ENCODE data around the gene SP140L.
A peak's percentile ranks its signal among the peaks of the same experiment; 100 is the strongest.
"Not testable (repeated sequence)": the region's sequence is repeated elsewhere in the genome, so short reads cannot be mapped to it uniquely, and the experiment has no call there.

The SP140L gene

GRCh38 chr2:230384986-230385385, 58.0 kb downstream of the SP140L start:
- H3K27me3 ChIP-seq, result no peaks in the 10 kb centered on the region
- no peak overlapping the region for H3K4me3 ChIP-seq
- H3K27ac ChIP-seq, result no peak overlapping the region
- peaks cover 54 to 89% (median 74%) of the 10 kb centered on the region in 11 experiments for H3K36me3 ChIP-seq
- no peak overlapping the region for H3K4me2 ChIP-seq
- no peak overlapping the region for H3K9ac ChIP-seq
- no peak for TF ChIP-seq Cebpa-rat (IDR thresholded peaks at IDR 0.05)
- no peaks in the 10 kb centered on the region for H4K20me1 ChIP-seq
- H3K4me1 ChIP-seq, result no peaks in the 10 kb centered on the region
- H3K9me3 ChIP-seq (replicated peaks in 1 of 11), result peaks cover 0 to under 1% (median 0%) of the 10 kb centered on the region in 11 experiments; a peak in 1 of 22 replicates

- Histone ChIP-seq H4K20me1 (no peaks in the 10 kb centered on the region), H3K27ac (no peak overlapping the region), H3K9me3 (replicated peaks in 1 of 11) (peaks cover 10 to 31% (median 22%) of the 10 kb centered on the region in 11 experiments; a peak in 20 of 22 replicates), H3K27me3 (no peaks in the 10 kb centered on the region), H3K4me1 (no peaks in the 10 kb centered on the region), H3K4me3 (no peak overlapping the region), H3K9ac (no peak overlapping the region), H3K36me3 (peaks cover 71 to 100% (median 86%) of the 10 kb centered on the region in 11 experiments), H3K4me2 (no peak overlapping the region)
- TF ChIP-seq Cebpa-rat (IDR thresholded peaks at IDR 0.05), result no peak
These were observed 67.3 kb downstream of the SP140L start for GRCh38 chr2:230394301-230394700.

GRCh38 chr2:230398698-230399097, 71.7 kb downstream of the SP140L start:
- H3K9ac ChIP-seq, H4K20me1 ChIP-seq, H3K27me3 ChIP-seq, H3K4me2 ChIP-seq, H3K4me1 ChIP-seq, H3K27ac ChIP-seq, H3K4me3 ChIP-seq: not testable (repeated sequence)
- Histone ChIP-seq H3K9me3 (replicated peaks in 1 of 11) (peaks cover 10 to 26% (median 16%) of the 10 kb centered on the region in 11 experiments; a peak in 20 of 22 replicates), H3K36me3 (peaks cover 49 to 91% (median 68%) of the 10 kb centered on the region in 11 experiments)

GRCh38 chr2:230400041-230400440, 73.0 kb downstream of the SP140L start:
- H3K27ac ChIP-seq, result no peak overlapping the region
- peaks cover 40 to 91% (median 67%) of the 10 kb centered on the region in 11 experiments for H3K36me3 ChIP-seq
- no peak overlapping the region for H3K9ac ChIP-seq
- H3K4me3 ChIP-seq, result no peak overlapping the region
- no peak for TF ChIP-seq Cebpa-rat (IDR thresholded peaks at IDR 0.05)
- no peaks in the 10 kb centered on the region for H3K27me3 ChIP-seq
- peaks cover 0 to 7% (median 0%) of the 10 kb centered on the region in 10 experiments; a peak in 3 of 20 replicates for H3K4me1 ChIP-seq
- no peaks in the 10 kb centered on the region for H4K20me1 ChIP-seq
- H3K4me2 ChIP-seq, result no peak overlapping the region
- H3K9me3 ChIP-seq (replicated peaks in 1 of 11), result peaks cover 10 to 15% (median 13%) of the 10 kb centered on the region in 11 experiments; a peak in 20 of 22 replicates

- no peaks in the 10 kb centered on the region for H4K20me1 ChIP-seq
- H3K27me3 ChIP-seq, result no peaks in the 10 kb centered on the region
- H3K4me2 ChIP-seq, result no peak overlapping the region
- peaks cover 0 to 7% (median 0%) of the 10 kb centered on the region in 10 experiments; a peak in 3 of 20 replicates for H3K4me1 ChIP-seq
- no peak overlapping the region for H3K27ac ChIP-seq
- peaks cover 36 to 91% (median 67%) of the 10 kb centered on the region in 11 experiments for H3K36me3 ChIP-seq
- H3K4me3 ChIP-seq, result no peak overlapping the region
- TF ChIP-seq Cebpa-rat (IDR thresholded peaks at IDR 0.05), result no peak
- peaks cover 6 to 11% (median 10%) of the 10 kb centered on the region in 11 experiments; a peak in 20 of 22 replicates for H3K9me3 ChIP-seq (replicated peaks in 1 of 11)
- no peak overlapping the region for H3K9ac ChIP-seq
These were observed 73.5 kb downstream of the SP140L start for GRCh38 chr2:230400454-230400853.

- H4K20me1 ChIP-seq; H3K9me3 ChIP-seq (replicated peaks in 1 of 11); H3K27me3 ChIP-seq; H3K4me2 ChIP-seq; H3K4me1 ChIP-seq; H3K27ac ChIP-seq; H3K9ac ChIP-seq; H3K4me3 ChIP-seq: not testable (repeated sequence)
- peaks cover 31 to 91% (median 64%) of the 10 kb centered on the region in 11 experiments for H3K36me3 ChIP-seq
These were observed 74.0 kb downstream of the SP140L start for GRCh38 chr2:230401026-230401425.

- Histone ChIP-seq H3K9ac (no peak overlapping the region), H3K27ac (no peak overlapping the region), H3K9me3 (replicated peaks in 1 of 11) (no peaks in the 10 kb centered on the region; a peak in 2 of 22 replicates), H3K27me3 (no peaks in the 10 kb centered on the region), H3K4me3 (no peak overlapping the region), H3K4me2 (no peak overlapping the region), H3K36me3 (peaks cover 27 to 76% (median 45%) of the 10 kb centered on the region in 11 experiments), H3K4me1 (peaks cover 0 to 7% (median under 1%) of the 10 kb centered on the region in 10 experiments; a peak in 8 of 20 replicates), H4K20me1 (no peaks in the 10 kb centered on the region)
- no peak for TF ChIP-seq Cebpa-rat (IDR thresholded peaks at IDR 0.05)
These were observed 76.8 kb downstream of the SP140L start for GRCh38 chr2:230403746-230404145.

GRCh38 chr2:230405824-230406223, 78.8 kb downstream of the SP140L start:
- Histone ChIP-seq H3K9me3 (replicated peaks in 1 of 11) (no peaks in the 10 kb centered on the region; a peak in 2 of 22 replicates), H3K9ac (no peak overlapping the region), H4K20me1 (no peaks in the 10 kb centered on the region), H3K36me3 (peaks cover 13 to 56% (median 31%) of the 10 kb centered on the region in 11 experiments), H3K4me2 (no peak overlapping the region), H3K27ac (no peak overlapping the region), H3K27me3 (no peaks in the 10 kb centered on the region), H3K4me3 (no peak overlapping the region), H3K4me1 (peaks cover 1 to 25% (median 5%) of the 10 kb centered on the region in 10 experiments; a peak in 19 of 20 replicates)
- no peak for TF ChIP-seq Cebpa-rat (IDR thresholded peaks at IDR 0.05)

GRCh38 chr2:230408244-230408842, 81.3 kb downstream of the SP140L start:
- Histone ChIP-seq H3K27ac (no peak overlapping the region), H3K4me1 (peaks cover 17 to 44% (median 22%) of the 10 kb centered on the region in 10 experiments), H3K9ac (no peak overlapping the region), H3K36me3 (peaks cover 7 to 39% (median 23%) of the 10 kb centered on the region in 11 experiments; a peak in 20 of 22 replicates), H3K4me2 (peak overlapping the region in 2 of 11 experiments; percentile 96 to 98; a peak in 3 of 22 replicates), H4K20me1 (no peaks in the 10 kb centered on the region), H3K27me3 (no peaks in the 10 kb centered on the region), H3K4me3 (no peak overlapping the region), H3K9me3 (replicated peaks in 1 of 11) (no peaks in the 10 kb centered on the region; a peak in 2 of 22 replicates)
- TF ChIP-seq Cebpa-rat (IDR thresholded peaks at IDR 0.05), result no peak

- not testable (repeated sequence) for H3K9ac ChIP-seq; H4K20me1 ChIP-seq; H3K9me3 ChIP-seq (replicated peaks in 1 of 11); H3K27me3 ChIP-seq; H3K4me3 ChIP-seq; H3K27ac ChIP-seq
- Histone ChIP-seq H3K4me1 (peaks cover 17 to 54% (median 27%) of the 10 kb centered on the region in 10 experiments), H3K4me2 (peak overlapping the region in 3 of 11 experiments; percentile 40 to 98 (median 96); a peak in 6 of 22 replicates), H3K36me3 (peaks cover 0 to 30% (median 15%) of the 10 kb centered on the region in 11 experiments; a peak in 12 of 22 replicates)
These were observed 82.3 kb downstream of the SP140L start for GRCh38 chr2:230409316-230409715.
